ENCODE measurements around the gene SSBP3. TPM values are rescaled to one million over a fixed set of nuclear protein-coding genes. Genes with fewer than 3 reads are reported as not detected.
A peak's percentile ranks its signal among the peaks of the same experiment; 100 is the strongest.

The SSBP3 gene
- total RNA-seq, 1 donor from 2014 or later = 70.7 TPM

DNA sequence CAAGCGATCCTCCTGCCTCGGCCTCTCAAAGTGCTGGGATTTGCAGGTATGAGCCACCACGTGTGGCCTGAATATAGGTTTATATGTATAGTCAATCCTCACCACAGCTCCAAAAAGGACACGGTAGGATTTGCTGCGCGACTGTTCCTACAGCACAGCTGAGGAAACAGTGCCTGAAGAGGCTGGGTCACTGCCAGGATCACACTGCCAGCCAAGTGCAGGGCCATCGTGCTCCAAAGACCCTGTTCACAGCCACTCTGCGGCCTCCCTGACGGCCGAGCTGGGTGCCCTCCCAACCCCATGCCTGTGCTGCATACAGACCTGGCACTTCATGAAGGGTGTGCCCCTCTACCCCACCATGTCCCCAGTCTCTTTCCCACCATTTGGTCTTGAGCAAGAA lies 134.9 kb downstream of the SSBP3 start:
- Histone ChIP-seq H3K27ac (peak overlapping the region; percentile 97), H3K4me1 (peaks cover 71% of the 10 kb centered on the region), H3K36me3 (no peaks in the 10 kb centered on the region), H3K9me3 (no peaks in the 10 kb centered on the region), H3K4me3 (no peak overlapping the region), H3K27me3 (no peaks in the 10 kb centered on the region)
- intact Hi-C loops (cut with DNase I) = loop anchor here (5.0 kb wide), 1 partner anchor 56 kb away; no protein-coding TSS in a partner anchor
- TF ChIP-seq POLR2AphosphoS5 (IDR thresholded peaks at IDR 0.05; ENCODE audit: insufficient read depth in 1 of 2, low read depth in 1 of 2) = peak in 1 of 2 donors; percentile 3
- TF ChIP-seq, protein P1, sequence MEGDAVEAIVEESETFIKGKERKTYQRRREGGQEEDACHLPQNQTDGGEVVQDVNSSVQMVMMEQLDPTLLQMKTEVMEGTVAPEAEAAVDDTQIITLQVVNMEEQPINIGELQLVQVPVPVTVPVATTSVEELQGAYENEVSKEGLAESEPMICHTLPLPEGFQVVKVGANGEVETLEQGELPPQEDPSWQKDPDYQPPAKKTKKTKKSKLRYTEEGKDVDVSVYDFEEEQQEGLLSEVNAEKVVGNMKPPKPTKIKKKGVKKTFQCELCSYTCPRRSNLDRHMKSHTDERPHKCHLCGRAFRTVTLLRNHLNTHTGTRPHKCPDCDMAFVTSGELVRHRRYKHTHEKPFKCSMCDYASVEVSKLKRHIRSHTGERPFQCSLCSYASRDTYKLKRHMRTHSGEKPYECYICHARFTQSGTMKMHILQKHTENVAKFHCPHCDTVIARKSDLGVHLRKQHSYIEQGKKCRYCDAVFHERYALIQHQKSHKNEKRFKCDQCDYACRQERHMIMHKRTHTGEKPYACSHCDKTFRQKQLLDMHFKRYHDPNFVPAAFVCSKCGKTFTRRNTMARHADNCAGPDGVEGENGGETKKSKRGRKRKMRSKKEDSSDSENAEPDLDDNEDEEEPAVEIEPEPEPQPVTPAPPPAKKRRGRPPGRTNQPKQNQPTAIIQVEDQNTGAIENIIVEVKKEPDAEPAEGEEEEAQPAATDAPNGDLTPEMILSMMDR (IDR thresholded peaks at IDR 0.05) = no peak
- no peak for DNase-seq (ENCODE audit: extremely low spot score in 2 of 2)

DNA sequence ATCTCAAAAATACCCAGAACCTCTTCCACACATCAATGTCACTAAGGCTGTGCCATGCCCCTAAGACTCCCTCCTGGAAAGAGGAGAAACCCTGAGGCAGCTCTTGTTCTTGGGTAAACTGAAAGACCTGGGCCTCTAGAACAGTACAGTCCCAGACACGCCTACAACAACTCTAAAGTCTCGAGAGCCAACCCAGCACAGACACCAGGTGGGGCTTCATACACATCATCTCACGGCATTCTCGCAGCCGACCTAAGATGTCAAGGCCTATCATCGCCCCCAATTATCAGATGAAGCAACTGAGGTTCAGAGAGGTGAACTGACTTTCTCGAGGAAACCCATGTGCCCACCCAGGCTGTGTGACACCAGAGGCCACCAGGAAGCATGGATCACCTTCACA lies 135.7 kb downstream of the SSBP3 start:
- Histone ChIP-seq H3K27ac (no peak overlapping the region), H3K4me1 (peaks cover 68% of the 10 kb centered on the region), H3K27me3 (no peaks in the 10 kb centered on the region), H3K4me3 (no peak overlapping the region), H3K9me3 (no peaks in the 10 kb centered on the region), H3K36me3 (no peaks in the 10 kb centered on the region)
- DNase-seq (ENCODE audit: extremely low spot score in 2 of 2) = no peak
- TF ChIP-seq POLR2AphosphoS5 (IDR thresholded peaks at IDR 0.05; ENCODE audit: insufficient read depth in 1 of 2, low read depth in 1 of 2) (no peak), POLR2A (IDR thresholded peaks at IDR 0.05) (no peak)
- TF ChIP-seq, protein P1 (IDR thresholded peaks at IDR 0.05) = no peak
- intact Hi-C loops (cut with DNase I) = loop anchor here (5.0 kb wide), 1 partner anchor 57 kb away; no protein-coding TSS in a partner anchor

- H3K36me3 ChIP-seq = no peaks in the 10 kb centered on the region
- H3K9me3 ChIP-seq = no peaks in the 10 kb centered on the region
- intact Hi-C loops (cut with DNase I) = no loop called here
- peaks cover 51% of the 10 kb centered on the region for H3K4me1 ChIP-seq
- no peak for TF ChIP-seq POLR2AphosphoS5 (IDR thresholded peaks at IDR 0.05; ENCODE audit: insufficient read depth in 1 of 2, low read depth in 1 of 2)
- no peak for TF ChIP-seq POLR2A (IDR thresholded peaks at IDR 0.05)
- TF ChIP-seq, protein P1 (IDR thresholded peaks at IDR 0.05) = no peak
- no peak overlapping the region for H3K4me3 ChIP-seq
- peak overlapping the region; percentile 24 for H3K27ac ChIP-seq
- H3K27me3 ChIP-seq = no peaks in the 10 kb centered on the region
- no peak for DNase-seq (ENCODE audit: extremely low spot score in 2 of 2)
Observed at GRCh38 chr1:54268762-54269297, 137.4 kb downstream of the SSBP3 start.

DNA sequence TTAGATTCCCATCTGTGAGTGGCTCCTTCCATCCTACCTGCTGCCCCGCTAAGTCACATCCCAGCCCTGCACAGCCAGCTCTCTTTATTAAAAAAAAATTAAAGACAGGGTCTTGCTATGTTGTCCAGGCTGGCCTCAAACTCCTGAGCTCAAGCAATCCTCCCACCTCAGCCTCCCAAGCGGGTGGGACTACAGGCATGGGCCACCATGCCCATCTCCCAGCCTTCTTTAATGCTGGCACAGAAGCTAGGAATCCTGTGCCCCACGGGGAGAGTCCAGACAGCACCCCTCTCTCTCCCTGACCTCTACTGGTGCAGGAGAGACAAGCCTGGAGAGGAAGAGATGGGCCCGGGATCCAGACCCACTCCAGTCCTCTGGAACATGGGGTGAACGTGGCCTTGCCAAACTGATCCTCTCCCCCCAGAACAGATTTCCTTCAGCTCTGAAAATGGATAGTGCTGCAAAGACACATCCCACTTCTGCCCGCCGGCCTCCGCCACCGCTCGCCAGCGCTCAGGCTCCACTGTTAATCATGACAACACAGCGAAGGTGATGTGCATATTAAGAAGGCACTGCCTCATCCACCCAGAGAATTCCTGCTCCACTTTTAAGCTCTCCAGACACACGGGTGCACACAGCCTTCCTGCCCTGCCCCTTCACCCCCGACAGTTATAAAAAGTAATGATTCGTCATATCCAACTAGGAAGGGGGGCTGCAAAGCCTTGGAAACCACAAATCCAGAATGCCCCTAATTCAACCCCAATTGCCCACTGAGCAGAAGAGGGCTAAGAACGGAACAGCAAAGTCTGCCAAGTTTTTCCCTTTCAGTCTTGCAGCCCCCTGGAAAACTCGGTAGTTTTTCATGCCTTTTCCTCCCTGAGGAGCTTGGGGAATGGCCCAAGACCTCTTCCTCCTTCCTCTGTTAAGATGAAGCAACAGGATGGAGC lies 138.1 kb downstream of the SSBP3 start:
- Histone ChIP-seq H3K4me3 (no peak overlapping the region), H3K36me3 (no peaks in the 10 kb centered on the region), H3K27me3 (no peaks in the 10 kb centered on the region), H3K4me1 (peaks cover 50% of the 10 kb centered on the region), H3K27ac (peak overlapping the region; percentile 24), H3K9me3 (no peaks in the 10 kb centered on the region)
- TF ChIP-seq POLR2AphosphoS5 (IDR thresholded peaks at IDR 0.05; ENCODE audit: insufficient read depth in 1 of 2, low read depth in 1 of 2) (no peak), POLR2A (IDR thresholded peaks at IDR 0.05) (no peak)
- TF ChIP-seq, protein P1 (IDR thresholded peaks at IDR 0.05) = no peak
- intact Hi-C loops (cut with DNase I) = no loop called here
- no peak for DNase-seq (ENCODE audit: extremely low spot score in 2 of 2)

DNA sequence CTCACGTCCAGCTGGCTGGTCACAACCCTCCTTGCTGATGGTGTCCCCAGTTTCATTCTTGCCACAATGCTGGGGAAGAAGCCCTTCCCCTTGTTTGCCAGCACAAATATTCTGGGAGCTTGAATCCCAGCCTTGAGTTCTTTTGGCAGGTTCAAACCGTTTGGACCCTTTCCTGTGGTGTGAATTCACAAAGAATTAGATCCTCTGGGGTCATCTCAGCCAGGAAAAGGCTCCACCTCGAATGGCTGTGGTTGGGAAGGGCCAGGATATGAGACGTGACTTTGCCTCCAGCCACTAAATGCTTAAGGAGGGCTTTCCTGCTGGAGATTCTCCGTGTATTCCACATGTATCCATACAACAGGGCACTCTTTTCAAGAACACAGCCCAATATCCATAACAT lies 139.3 kb downstream of the SSBP3 start:
- Histone ChIP-seq H3K36me3 (no peaks in the 10 kb centered on the region), H3K9me3 (no peaks in the 10 kb centered on the region), H3K4me3 (no peak overlapping the region), H3K27me3 (no peaks in the 10 kb centered on the region), H3K4me1 (peaks cover 47% of the 10 kb centered on the region), H3K27ac (no peak overlapping the region)
- TF ChIP-seq, protein P1 (IDR thresholded peaks at IDR 0.05) = no peak
- no peak for TF ChIP-seq POLR2A (IDR thresholded peaks at IDR 0.05)
- no peak for TF ChIP-seq POLR2AphosphoS5 (IDR thresholded peaks at IDR 0.05; ENCODE audit: insufficient read depth in 1 of 2, low read depth in 1 of 2)
- intact Hi-C loops (cut with DNase I) = no loop called here
- DNase-seq (ENCODE audit: extremely low spot score in 2 of 2) = no peak
